ENCODE data around the gene SEMA4D.

GRCh38 chr9:89502038-89502601 lies 4.2 kb upstream of the SEMA4D start:
- TF ChIP-seq CTCF (IDR thresholded peaks at IDR 0.05; ENCODE audit: borderline replicate concordance, extremely low read depth, low read length, poor library complexity, severe bottlenecking) (no peak), EZH2 (IDR thresholded peaks at IDR 0.05; ENCODE audit: borderline replicate concordance, low read depth, low read length, severe bottlenecking) (no peak)
